Measurements from ENCODE around the gene CD2BP2. TPM values are rescaled to one million over a fixed set of nuclear protein-coding genes. Genes with fewer than 3 reads are reported as not detected.

CD2BP2 gene
- total and polyA plus RNA-seq, 2 of the 13 experiments (the other 11 are each of a cell fraction or from before 2014, with no cell fraction given), result 24.9 to 54.6 TPM

GRCh38 chr16:30378236-30379157 lies 23.4 kb upstream of the CD2BP2 start (continued):
- peak; percentile 63; the same call in 1 of the 2 replicates for TF ChIP-seq ZNF616 (CRISPR knock-in tag; IDR thresholded peaks at IDR 0.05; ENCODE audit: low read depth)
- peak; percentile 98 for TF ChIP-seq ZNF556 (CRISPR knock-in tag; IDR thresholded peaks at IDR 0.05; ENCODE audit: borderline replicate concordance)
- 0 out of 2 replicates have a peak, but pooled peaks have one; percentile 57 for TF ChIP-seq ZBTB46 (CRISPR knock-in tag; IDR thresholded peaks at IDR 0.05; ENCODE audit: borderline replicate concordance)
- peak; percentile 63; the same call in 1 of the 2 replicates for TF ChIP-seq E2F1 (CRISPR knock-in tag; IDR thresholded peaks at IDR 0.05)
- no peak for TF ChIP-seq ZNF615 (CRISPR knock-in tag; IDR thresholded peaks at IDR 0.05; ENCODE audit: borderline replicate concordance)
- TF ChIP-seq NR0B2 (CRISPR knock-in tag; IDR thresholded peaks at IDR 0.05), result peak; percentile 89; the same call in 1 of the 2 replicates
- TF ChIP-seq SYNCRIP (IDR thresholded peaks at IDR 0.05; ENCODE audit: insufficient read depth, low read depth, low read length), result no peak
- TF ChIP-seq GPN1 (CRISPR knock-in tag; IDR thresholded peaks at IDR 0.05; ENCODE audit: borderline replicate concordance), result no peak
- TF ChIP-seq THAP7 (CRISPR knock-in tag; IDR thresholded peaks at IDR 0.05), result peak; percentile 90
- peak; percentile 40; the same call in 1 of the 2 replicates for TF ChIP-seq SNAPC4 (CRISPR knock-in tag; IDR thresholded peaks at IDR 0.05)
- TF ChIP-seq FOXO4 (CRISPR knock-in tag; conservative IDR thresholded peaks at IDR 0.05), result peak; percentile 75; the same call in 1 of the 2 replicates
- no peak for TF ChIP-seq U2AF2 (IDR thresholded peaks at IDR 0.05; ENCODE audit: low read depth, low read length)
- TF ChIP-seq SP1 (IDR thresholded peaks at IDR 0.05), result no peak
- peak; percentile 89 for TF ChIP-seq SP1 (CRISPR knock-in tag; IDR thresholded peaks at IDR 0.05)
- TF ChIP-seq SRSF1 (optimal IDR thresholded peaks at IDR 0.05; ENCODE audit: low read depth, low read length), result peak; percentile 81
- peak; percentile 79 for TF ChIP-seq XRCC5 (optimal IDR thresholded peaks at IDR 0.05; ENCODE audit: low read length)
